ENCODE results near the gene CERCAM.

Gene CERCAM

DNA sequence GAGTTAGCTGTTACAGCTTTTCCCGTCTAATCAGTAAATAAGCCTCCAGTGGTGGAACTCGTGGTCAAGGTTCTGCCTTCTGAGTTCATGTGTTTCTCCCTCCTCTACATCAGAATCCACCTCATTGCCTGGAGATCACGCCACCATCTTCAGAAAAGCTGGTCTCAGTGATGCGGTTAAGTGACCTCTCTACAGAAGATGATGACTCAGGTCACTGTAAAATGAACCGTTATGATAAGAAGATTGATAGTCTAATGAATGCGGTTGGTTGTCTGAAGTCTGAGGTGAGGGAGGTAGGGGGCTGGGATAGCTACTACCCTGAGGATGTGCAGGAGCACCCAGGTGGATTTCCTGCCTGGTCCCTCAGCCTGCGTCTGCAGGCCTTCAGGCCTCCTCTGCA, 48.4 kb downstream of the CERCAM start:
- DNase-seq, result no peak

DNA sequence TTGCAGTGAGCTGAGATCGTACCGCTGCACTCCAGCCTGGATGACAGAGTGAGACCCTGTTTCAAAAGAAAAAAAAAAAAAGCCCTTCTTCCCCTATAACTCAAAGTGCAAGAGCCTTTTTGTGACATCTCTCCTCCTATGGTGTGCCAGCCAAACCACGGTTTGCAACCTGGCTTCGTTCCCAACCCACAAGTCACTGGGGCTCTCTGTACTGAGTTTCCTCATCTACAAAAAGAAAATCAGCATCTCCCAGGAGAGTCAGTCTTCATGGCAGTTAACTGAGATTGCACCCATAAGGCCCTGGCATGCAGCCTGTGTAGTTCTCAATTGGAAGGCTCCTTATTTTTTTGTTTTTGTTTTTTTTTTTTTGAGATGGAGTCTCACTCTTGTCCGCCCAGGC, 49.9 kb downstream of the CERCAM start:
- DNase-seq, result no peak

DNA sequence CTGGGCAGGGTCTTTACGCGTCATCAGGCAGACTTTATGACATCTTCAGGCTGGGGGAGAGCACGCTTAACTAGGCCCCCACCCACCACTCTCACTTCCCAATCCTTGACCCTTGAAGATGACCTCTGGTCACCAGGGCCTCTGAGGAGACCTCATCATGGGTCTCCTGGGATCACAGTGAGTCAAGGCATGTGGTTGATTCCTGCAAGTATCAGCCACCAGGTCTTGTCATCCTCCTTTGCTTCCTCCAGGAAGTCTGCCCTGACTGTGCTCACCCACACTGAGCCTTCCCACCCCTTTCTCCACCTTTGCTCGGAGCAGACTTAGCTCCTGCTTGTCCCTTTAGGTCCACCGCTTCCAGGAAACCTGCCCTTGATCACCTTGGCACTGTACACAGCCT, 52.4 kb downstream of the CERCAM start:
- no peak for DNase-seq

- DNase-seq, result no peak
These were observed 55.2 kb downstream of the CERCAM start for GRCh38 chr9:128475867-128476266.

GRCh38 chr9:128479262-128479661, 58.6 kb downstream of the CERCAM start:
- no peak for DNase-seq

GRCh38 chr9:128481561-128481960, 60.9 kb downstream of the CERCAM start:
- DNase-seq, result no peak

DNA sequence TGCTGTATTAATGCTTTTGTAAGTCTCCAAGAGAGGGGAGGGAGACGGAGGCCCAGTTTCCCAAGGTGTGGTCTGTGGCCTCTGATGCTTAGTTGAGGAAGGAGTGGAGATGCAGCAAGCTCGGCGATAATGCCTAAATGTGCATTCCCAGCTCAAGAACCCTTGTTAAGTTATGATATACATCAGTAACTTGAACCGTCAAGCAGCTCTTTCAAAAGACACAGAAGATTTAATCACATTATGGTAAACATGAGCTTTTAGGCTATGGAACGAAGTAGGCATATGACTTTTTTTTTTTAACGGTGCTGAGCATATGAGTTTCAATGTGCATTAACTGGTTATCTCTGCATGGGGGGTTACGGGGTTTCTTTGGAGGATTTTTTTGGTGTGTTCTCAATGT, 61.5 kb downstream of the CERCAM start:
- no peak for DNase-seq

GRCh38 chr9:128484686-128485413, 64.2 kb downstream of the CERCAM start:
- DNase-seq, result no peak

DNA sequence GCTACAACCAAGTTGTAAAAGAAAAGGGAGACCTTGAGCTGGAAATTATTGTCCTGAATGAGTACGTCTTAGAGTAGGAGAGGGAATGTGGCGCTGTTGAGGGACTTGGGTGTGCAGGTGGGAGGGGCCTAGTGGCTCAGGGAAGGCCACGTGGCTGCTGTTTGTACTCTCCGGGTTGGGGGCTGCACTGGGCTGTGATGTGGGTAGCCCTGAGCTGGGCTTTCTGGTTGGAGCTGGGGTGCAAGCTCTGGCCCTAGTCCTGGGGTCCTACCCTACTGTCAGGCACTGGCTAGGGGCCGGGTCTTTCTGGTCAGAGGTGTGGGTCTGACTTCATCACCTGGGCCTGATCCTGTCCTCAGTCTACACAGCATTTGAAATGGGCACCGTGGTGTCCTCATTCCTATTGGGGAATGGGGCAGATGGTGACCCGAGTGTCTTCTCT, 64.8 kb downstream of the CERCAM start:
- no peak for DNase-seq

GRCh38 chr9:128486201-128486600, 65.5 kb downstream of the CERCAM start:
- DNase-seq, result no peak
